Testis (tissue), 3 donors: ENCODE measurements around the gene MYO1E. TPM values are rescaled to one million over a fixed set of nuclear protein-coding genes. Genes with fewer than 3 reads are reported as not detected.

Experiments used
- DNase-seq: peaks from one replicate; pipeline ENCODE4 v3.0.0-alpha.2; 2019
- H3K27ac ChIP-seq, 2 donors: fragments of 200-600 bp; sonication (generic); one replicate each; pipeline ENCODE4 v1.5.1; 2019
- H3K27me3 ChIP-seq: fragments of 200-600 bp; sonication (generic); one replicate; pipeline ENCODE4 v1.5.1; 2019
- H3K36me3 ChIP-seq: fragments of 200-600 bp; sonication (generic); one replicate; pipeline ENCODE4 v1.5.1; 2017; ENCODE audit warnings: low read depth; ENCODE audit errors: missing control alignments
- H3K4me1 ChIP-seq: fragments of 200-600 bp; sonication (generic); one replicate; pipeline ENCODE4 v1.5.1; 2019
- H3K4me3 ChIP-seq, 2 donors: fragments of 200-600 bp; sonication (generic); one replicate each; pipeline ENCODE4 v1.5.1; 2017 to 2019
- H3K9me3 ChIP-seq: fragments of 200-600 bp; sonication (generic); one replicate; pipeline ENCODE4 v1.5.1; 2017
- POLR2A ChIP-seq: fragments of 450-650 bp; IDR thresholded peaks from one replicate; pipeline ENCODE4 v1.6.1; 2017; ENCODE audit warnings: antibody characterized with exemption, mild to moderate bottlenecking, moderate library complexity
- WGBS, 2 donors: methylation state at CpG; one replicate each; pipeline ENCODE4 v1.1.5; 2018; 5-methylcytosine and 5-hydroxymethylcytosine counted together
- intact Hi-C: fragments of 100-400 bp; cut with DNase I; formaldehyde crosslinking; loops from one replicate; pipeline ENCODE4 v1.15.1; 2023; ENCODE audit warnings: low total_unique reads
- polyA plus RNA-seq: library from polyadenylated mRNA; stranded (reverse); fragments of 350-450 nt; fragmentation: Illumina TruSeq; extraction: RNeasy Lipid Tissue Mini Kit (QIAGEN cat#74804); gene quantifications from one replicate; pipeline ENCODE4 v1.2.3, GENCODE V29; 2014; ENCODE audit warnings: low read depth, low replicate concordance; ENCODE audit not compliant: insufficient read depth
- total RNA-seq, 2 donors: library from RNA; depleted of rRNA; stranded (reverse); fragments of >200 nt; gene quantifications; one replicate each; pipeline ENCODE4 v1.2.3, GENCODE V29; 2016
- TF ChIP-seq, protein P1 (sequence below), 3 experiments: fragments of 450-650 bp in 2 of 3; fragments of 200-600 bp in 1 of 3; sonication (generic) in 1 of 3; IDR thresholded peaks; one replicate each; pipeline ENCODE4 v1.5.1; 2016 to 2019; ENCODE audit warnings: antibody characterized with exemption in 3 of 3, mild to moderate bottlenecking in 2 of 3, moderate library complexity in 1 of 3

Gene MYO1E
- total and polyA plus RNA-seq, 3 donors from 2014 or later, result 14.3 to 23.4 (median 22.5) TPM

GRCh38 chr15:59295261-59296001 lies 77.2 kb downstream of the MYO1E start:
- Histone ChIP-seq H3K36me3 (no peaks in the 10 kb centered on the region), H3K4me1 (no peaks in the 10 kb centered on the region), H3K27me3 (no peaks in the 10 kb centered on the region), H3K27ac (no peak overlapping the region), H3K9me3 (no peaks in the 10 kb centered on the region), H3K4me3 (no peak overlapping the region)
- intact Hi-C loops, result no loop called here
- TF ChIP-seq, protein P1, sequence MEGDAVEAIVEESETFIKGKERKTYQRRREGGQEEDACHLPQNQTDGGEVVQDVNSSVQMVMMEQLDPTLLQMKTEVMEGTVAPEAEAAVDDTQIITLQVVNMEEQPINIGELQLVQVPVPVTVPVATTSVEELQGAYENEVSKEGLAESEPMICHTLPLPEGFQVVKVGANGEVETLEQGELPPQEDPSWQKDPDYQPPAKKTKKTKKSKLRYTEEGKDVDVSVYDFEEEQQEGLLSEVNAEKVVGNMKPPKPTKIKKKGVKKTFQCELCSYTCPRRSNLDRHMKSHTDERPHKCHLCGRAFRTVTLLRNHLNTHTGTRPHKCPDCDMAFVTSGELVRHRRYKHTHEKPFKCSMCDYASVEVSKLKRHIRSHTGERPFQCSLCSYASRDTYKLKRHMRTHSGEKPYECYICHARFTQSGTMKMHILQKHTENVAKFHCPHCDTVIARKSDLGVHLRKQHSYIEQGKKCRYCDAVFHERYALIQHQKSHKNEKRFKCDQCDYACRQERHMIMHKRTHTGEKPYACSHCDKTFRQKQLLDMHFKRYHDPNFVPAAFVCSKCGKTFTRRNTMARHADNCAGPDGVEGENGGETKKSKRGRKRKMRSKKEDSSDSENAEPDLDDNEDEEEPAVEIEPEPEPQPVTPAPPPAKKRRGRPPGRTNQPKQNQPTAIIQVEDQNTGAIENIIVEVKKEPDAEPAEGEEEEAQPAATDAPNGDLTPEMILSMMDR (IDR thresholded peaks at IDR 0.05), result no peak
- TF ChIP-seq POLR2A, result no peak
- no peak for DNase-seq
- 81 to 85% methylated on average over 17 of the region's 17 CpGs for WGBS, 2 donors

GRCh38 chr15:59294574-59295260 lies 78.0 kb downstream of the MYO1E start:
- H3K4me1 ChIP-seq, result no peaks in the 10 kb centered on the region
- no peak overlapping the region for H3K27ac ChIP-seq
- intact Hi-C loops, result no loop called here
- WGBS, 2 donors, result 91% methylated on average over 3 of the region's 3 CpGs
- H3K9me3 ChIP-seq, result no peaks in the 10 kb centered on the region
- H3K4me3 ChIP-seq, result no peak overlapping the region
- no peaks in the 10 kb centered on the region for H3K36me3 ChIP-seq
- DNase-seq, result no peak
- TF ChIP-seq POLR2A, result no peak
- TF ChIP-seq, protein P1 (IDR thresholded peaks at IDR 0.05), result no peak
- H3K27me3 ChIP-seq, result no peaks in the 10 kb centered on the region

DNA sequence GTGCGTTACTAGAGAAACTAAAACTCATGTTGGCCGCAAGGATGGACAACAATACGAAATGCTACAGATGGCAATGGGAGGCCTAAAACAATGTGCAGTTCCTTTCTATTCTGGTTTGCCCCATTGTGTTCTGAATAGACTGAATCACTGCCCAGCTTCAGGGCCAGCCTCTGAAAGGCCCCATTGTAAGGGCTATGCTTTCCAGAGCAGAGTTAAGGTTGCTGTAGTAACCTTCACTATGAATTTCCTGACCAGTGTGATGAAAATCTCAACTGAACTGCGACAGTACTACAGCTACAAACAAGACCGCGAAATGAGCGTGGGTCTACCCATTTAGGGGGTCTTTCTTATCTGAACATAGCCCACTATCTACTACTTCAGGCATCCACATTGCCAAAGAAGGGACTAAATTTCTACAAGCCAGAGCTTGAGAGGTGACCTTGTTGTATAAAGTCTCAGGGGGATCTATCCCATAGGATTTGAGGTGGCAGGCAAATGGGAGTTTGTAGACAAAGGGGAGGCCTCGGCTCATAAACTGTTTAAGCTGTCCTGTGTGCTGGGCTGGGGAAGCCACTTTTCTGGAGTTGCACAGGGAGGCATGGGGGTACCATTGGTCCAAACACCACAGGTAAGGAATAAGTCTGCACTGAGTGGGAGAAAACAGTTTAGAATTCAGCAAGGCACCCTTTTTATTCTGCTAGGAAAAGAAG lies 80.1 kb downstream of the MYO1E start:
- 70 to 87% methylated on average over 8 of the region's 8 CpGs for WGBS, 2 donors
- intact Hi-C loops, result no loop called here
- H3K4me1 ChIP-seq, result no peaks in the 10 kb centered on the region

DNA sequence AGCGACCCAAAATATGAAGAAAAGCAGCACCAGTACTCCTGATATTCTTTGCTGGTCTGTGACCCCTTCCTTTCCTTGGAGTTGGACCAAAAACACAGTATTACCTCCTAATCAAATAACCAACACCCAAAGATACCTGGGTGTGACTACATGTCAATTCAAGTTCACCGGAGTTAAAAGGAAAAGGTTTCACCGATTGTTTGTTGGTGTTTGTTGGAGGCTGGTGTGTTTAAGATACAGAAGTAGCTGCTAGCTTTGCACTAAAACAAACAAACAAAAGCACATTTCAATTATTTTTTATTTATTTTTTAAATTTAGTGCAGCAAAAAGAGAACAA lies 81.5 kb downstream of the MYO1E start:
- Histone ChIP-seq H3K27ac (no peak overlapping the region), H3K4me1 (no peaks in the 10 kb centered on the region)

More for the DNA sequence above, 80.1 kb downstream of the MYO1E start:
- no peak overlapping the region for H3K4me3 ChIP-seq
- H3K27me3 ChIP-seq, result no peaks in the 10 kb centered on the region
- no peaks in the 10 kb centered on the region for H3K9me3 ChIP-seq
- no peak for DNase-seq
- H3K36me3 ChIP-seq, result no peaks in the 10 kb centered on the region
- no peak for TF ChIP-seq POLR2A
- TF ChIP-seq, protein P1 (IDR thresholded peaks at IDR 0.05), result no peak
- H3K27ac ChIP-seq, result no peak overlapping the region

More for the DNA sequence above, 81.5 kb downstream of the MYO1E start:
- WGBS, 2 donors, result 89 to 91% methylated on average over 3 of the region's 3 CpGs
- Histone ChIP-seq H3K27me3 (no peaks in the 10 kb centered on the region), H3K36me3 (no peaks in the 10 kb centered on the region), H3K4me3 (no peak overlapping the region), H3K9me3 (no peaks in the 10 kb centered on the region)
- DNase-seq, result no peak
- no peak for TF ChIP-seq POLR2A
- TF ChIP-seq, protein P1 (IDR thresholded peaks at IDR 0.05), result no peak
- intact Hi-C loops, result no loop called here
